Trophoblast cell (in vitro differentiated cells and primary cell): ENCODE results near the gene CCT7.
A peak's percentile ranks its signal among the peaks of the same experiment; 100 is the strongest.

Source experiments
- DNase-seq, 2 donors: peaks; one replicate each; pipeline ENCODE4 v3.0.0-alpha.2; 2016
- H2AFZ ChIP-seq: 2 replicates; pipeline ENCODE4 v1.6.1; 2013; ENCODE audit warnings: low read length, moderate library complexity, mild to moderate bottlenecking; ENCODE audit not compliant: insufficient read depth, poor library complexity
- H2AK5ac ChIP-seq: 2 replicates; pipeline ENCODE4 v1.6.1; 2013; ENCODE audit warnings: mild to moderate bottlenecking, low read length
- H2BK120ac ChIP-seq: 2 replicates; pipeline ENCODE4 v1.6.1; 2013; ENCODE audit warnings: low read length, mild to moderate bottlenecking, moderate library complexity; ENCODE audit not compliant: insufficient read depth, poor library complexity
- H2BK12ac ChIP-seq: 2 replicates; pipeline ENCODE4 v1.6.1; 2013; ENCODE audit warnings: mild to moderate bottlenecking, low read length, moderate library complexity
- H2BK5ac ChIP-seq: 2 replicates; pipeline ENCODE4 v1.6.1; 2013; ENCODE audit warnings: low read length, low read depth, moderate library complexity, mild to moderate bottlenecking; ENCODE audit not compliant: poor library complexity
- H3K14ac ChIP-seq: 2 replicates; pipeline ENCODE4 v1.6.1; 2013; ENCODE audit warnings: mild to moderate bottlenecking, low read length
- H3K18ac ChIP-seq: 2 replicates; pipeline ENCODE4 v1.6.1; 2013; ENCODE audit warnings: mild to moderate bottlenecking, low read length
- H3K23ac ChIP-seq: 2 replicates; pipeline ENCODE4 v1.6.1; 2013; ENCODE audit warnings: low read length
- H3K27ac ChIP-seq: 2 replicates; pipeline ENCODE4 v1.5.1; 2013; ENCODE audit warnings: low read depth, mild to moderate bottlenecking, inconsistent platforms, low read length, moderate library complexity
- H3K27me3 ChIP-seq: 2 replicates; pipeline ENCODE4 v1.6.1; 2013; ENCODE audit warnings: inconsistent platforms, mild to moderate bottlenecking, low read length, moderate library complexity; ENCODE audit not compliant: insufficient read depth
- H3K36me3 ChIP-seq, 2 experiments: 1 replicate in 1 of 2; 2 replicates in 1 of 2; pipeline ENCODE4 v1.6.1; 2013; ENCODE audit warnings: low read length in 2 of 2, mild to moderate bottlenecking in 2 of 2, moderate library complexity in 1 of 2; ENCODE audit not compliant: insufficient read depth in 2 of 2, control insufficient read depth in 1 of 2
- H3K4ac ChIP-seq: 2 replicates; pipeline ENCODE4 v1.6.1; 2013; ENCODE audit warnings: low read depth, mild to moderate bottlenecking, low read length, moderate library complexity
- H3K4me1 ChIP-seq, 2 experiments: 1 replicate in 1 of 2; 2 replicates in 1 of 2; pipeline ENCODE4 v1.6.1; 2013; ENCODE audit warnings: low read length in 2 of 2, mild to moderate bottlenecking in 2 of 2, moderate library complexity in 1 of 2; ENCODE audit not compliant: insufficient read depth in 2 of 2, control insufficient read depth in 1 of 2
- H3K4me2 ChIP-seq: 2 replicates; pipeline ENCODE4 v1.6.1; 2013; ENCODE audit warnings: inconsistent platforms, mild to moderate bottlenecking, low read length, moderate library complexity
- H3K4me3 ChIP-seq: 2 replicates; pipeline ENCODE4 v1.5.1; 2013; ENCODE audit warnings: mild to moderate bottlenecking, low read depth, low read length, inconsistent platforms
- H3K79me1 ChIP-seq: one replicate; pipeline ENCODE4 v1.6.1; 2013; ENCODE audit warnings: low read length
- H3K79me2 ChIP-seq: 2 replicates; pipeline ENCODE4 v1.6.1; 2013; ENCODE audit warnings: low read length, mild to moderate bottlenecking; ENCODE audit not compliant: control insufficient read depth, insufficient read depth, poor library complexity
- H3K9ac ChIP-seq: 2 replicates; pipeline ENCODE4 v1.6.1; 2013; ENCODE audit warnings: mild to moderate bottlenecking, low read length
- H3K9me3 ChIP-seq: 2 replicates; pipeline ENCODE4 v1.6.1; 2013; ENCODE audit warnings: low read depth, mild to moderate bottlenecking, control low read depth, inconsistent platforms, low read length; ENCODE audit not compliant: insufficient read depth
- H4K12ac ChIP-seq: 2 replicates; pipeline ENCODE4 v1.6.1; 2013; ENCODE audit warnings: low read depth, mild to moderate bottlenecking, low read length, moderate library complexity
- H4K8ac ChIP-seq: 2 replicates; pipeline ENCODE4 v1.6.1; 2013; ENCODE audit warnings: low read depth, mild to moderate bottlenecking, low read length, moderate library complexity
- H4K91ac ChIP-seq: one replicate; pipeline ENCODE4 v1.6.1; 2013; ENCODE audit warnings: low read depth, mild to moderate bottlenecking, low read length, moderate library complexity
- WGBS: extraction: QIAGEN DNeasy Blood & Tissue Kit; methylation state at CpG from one replicate; pipeline ENCODE4 v1.1.7; 2013; ENCODE audit warnings: missing lambda C conversion rate; ENCODE audit not compliant: insufficient read length, insufficient coverage; ENCODE audit errors: extremely low coverage; 5-methylcytosine and 5-hydroxymethylcytosine counted together

Gene CCT7

DNA sequence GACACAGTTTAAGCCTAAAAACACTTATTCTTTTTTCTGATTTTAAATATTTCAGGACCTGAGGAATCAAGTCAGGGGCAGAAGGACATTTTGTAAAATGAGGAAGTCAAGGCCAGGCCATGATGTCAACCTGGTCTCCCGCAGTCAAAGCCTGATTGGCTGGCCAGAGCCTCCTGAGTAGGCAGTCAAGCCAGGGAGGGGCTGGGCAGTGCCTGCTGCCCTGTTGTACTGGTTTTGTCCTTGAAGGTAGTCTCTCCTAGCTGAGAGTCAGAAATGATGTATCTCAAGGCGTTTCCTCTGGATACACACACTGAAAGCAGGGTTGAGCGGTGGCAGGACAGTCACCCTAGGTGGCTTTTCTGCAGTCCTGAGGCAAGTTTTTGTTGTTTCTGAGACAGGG, 19.8 kb downstream of the CCT7 start:
- Histone ChIP-seq H3K79me1 (no peaks in the 10 kb centered on the region), H2BK120ac (no peak overlapping the region)

DNA sequence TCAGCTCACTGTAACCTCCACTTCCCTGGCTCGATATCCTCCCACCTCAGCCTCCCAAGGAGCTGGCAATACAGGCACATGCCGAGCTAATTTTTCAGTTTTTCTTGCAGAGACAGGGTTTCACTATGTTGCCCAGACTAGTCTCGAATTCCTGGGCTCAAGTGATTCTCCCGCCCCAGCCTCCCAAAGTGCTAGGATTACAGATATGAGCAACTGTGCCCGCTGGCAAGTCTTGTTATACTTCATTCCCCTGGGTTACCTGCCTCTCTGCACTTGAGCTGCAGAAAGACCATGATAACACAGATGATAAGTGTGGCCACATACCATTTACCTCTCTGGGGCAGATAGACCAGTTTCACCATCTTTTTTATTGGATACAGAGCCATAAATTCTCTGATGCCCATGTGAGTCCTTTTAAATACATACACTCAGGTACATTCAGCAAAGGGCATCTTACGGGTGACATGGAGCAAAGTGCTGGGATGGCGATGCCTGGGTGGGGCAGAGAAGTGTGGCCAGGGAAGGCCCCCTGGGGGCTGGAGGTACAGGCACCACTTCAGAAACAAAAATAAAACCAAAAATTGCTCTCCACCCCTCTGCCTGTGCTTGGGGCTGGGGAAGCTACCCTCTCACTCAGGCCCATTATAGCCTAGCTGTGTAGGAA, 20.4 kb downstream of the CCT7 start:
- no peak overlapping the region for H2AFZ ChIP-seq
- no peak overlapping the region for H3K4me2 ChIP-seq
- H2AK5ac ChIP-seq, result no peak overlapping the region
- H3K4ac ChIP-seq, result no peak overlapping the region
- H2BK120ac ChIP-seq, result no peak overlapping the region
- H3K9me3 ChIP-seq, result peaks cover 2% of the 10 kb centered on the region
- no CpG with 5 or more reads among the region's 7 CpGs for WGBS
- H2BK12ac ChIP-seq, result no peak overlapping the region
- peak; percentile 72 to 86 for DNase-seq
- no peaks in the 10 kb centered on the region for H3K27me3 ChIP-seq
- no peak overlapping the region for H3K14ac ChIP-seq
- H2BK5ac ChIP-seq, result no peak overlapping the region
- H3K79me1 ChIP-seq, result no peaks in the 10 kb centered on the region
- H3K23ac ChIP-seq, result no peak overlapping the region
- H3K4me1 ChIP-seq, result no peaks in the 10 kb centered on the region
- no peak overlapping the region for H4K12ac ChIP-seq
- H3K36me3 ChIP-seq, result peaks cover 35 to 48% of the 10 kb centered on the region in 2 experiments
- H3K79me2 ChIP-seq, result no peaks in the 10 kb centered on the region
- H3K18ac ChIP-seq, result no peak overlapping the region
- no peak overlapping the region for H3K27ac ChIP-seq
- no peak overlapping the region for H3K9ac ChIP-seq
- H3K4me3 ChIP-seq, result no peak overlapping the region
- H4K91ac ChIP-seq, result no peak overlapping the region
- H4K8ac ChIP-seq, result no peak overlapping the region

More for the DNA sequence above, 19.8 kb downstream of the CCT7 start:
- no peak overlapping the region for H3K14ac ChIP-seq
- H2AK5ac ChIP-seq, result no peak overlapping the region
- H2AFZ ChIP-seq, result no peak overlapping the region
- no peaks in the 10 kb centered on the region for H3K27me3 ChIP-seq
- H3K4me1 ChIP-seq, result no peaks in the 10 kb centered on the region
- no peak overlapping the region for H3K4ac ChIP-seq
- no peak overlapping the region for H2BK5ac ChIP-seq
- no peak overlapping the region for H4K8ac ChIP-seq
- H4K91ac ChIP-seq, result no peak overlapping the region
- peaks cover 37 to 54% of the 10 kb centered on the region in 2 experiments for H3K36me3 ChIP-seq
- no peak overlapping the region for H3K9ac ChIP-seq
- H2BK12ac ChIP-seq, result no peak overlapping the region
- no peak overlapping the region for H3K4me2 ChIP-seq
- H3K4me3 ChIP-seq, result no peak overlapping the region
- H3K23ac ChIP-seq, result no peak overlapping the region
- no peak overlapping the region for H4K12ac ChIP-seq
- no peak overlapping the region for H3K18ac ChIP-seq
- WGBS, result no CpG with 5 or more reads among the region's 3 CpGs
- no peak for DNase-seq
- peaks cover 2% of the 10 kb centered on the region for H3K9me3 ChIP-seq
- H3K27ac ChIP-seq, result no peak overlapping the region
- H3K79me2 ChIP-seq, result no peaks in the 10 kb centered on the region

DNA sequence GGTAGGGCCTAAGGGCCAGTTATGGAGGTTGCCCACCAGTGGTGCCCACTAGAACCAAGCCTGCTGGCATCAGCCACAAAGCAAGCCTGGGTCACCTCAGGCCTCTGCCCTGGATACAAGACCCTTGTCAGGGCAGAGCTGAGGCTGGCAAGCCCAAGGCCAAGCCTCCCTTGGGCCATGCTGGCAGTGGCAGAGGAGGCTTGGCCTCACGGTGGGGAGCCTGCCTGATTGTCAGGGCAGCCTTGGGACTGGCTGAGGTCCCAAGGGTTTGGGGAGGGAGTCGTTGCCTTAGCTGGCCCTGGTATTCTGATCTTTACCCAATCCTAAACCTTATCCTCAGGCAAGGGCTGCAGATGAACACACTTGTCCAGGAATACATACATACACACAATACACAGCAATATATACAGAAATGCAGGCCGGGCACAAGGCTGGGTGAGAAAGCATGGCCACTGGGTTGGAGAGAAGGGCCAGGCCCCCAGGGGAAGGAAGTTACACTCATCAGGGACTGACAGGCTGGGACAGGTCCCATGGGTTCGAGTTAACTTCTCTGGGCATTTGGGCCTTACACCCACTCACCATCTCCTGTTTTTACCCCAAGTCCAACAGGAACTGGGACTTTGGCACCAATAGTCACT, 21.0 kb downstream of the CCT7 start:
- no peaks in the 10 kb centered on the region for H3K79me2 ChIP-seq

DNA sequence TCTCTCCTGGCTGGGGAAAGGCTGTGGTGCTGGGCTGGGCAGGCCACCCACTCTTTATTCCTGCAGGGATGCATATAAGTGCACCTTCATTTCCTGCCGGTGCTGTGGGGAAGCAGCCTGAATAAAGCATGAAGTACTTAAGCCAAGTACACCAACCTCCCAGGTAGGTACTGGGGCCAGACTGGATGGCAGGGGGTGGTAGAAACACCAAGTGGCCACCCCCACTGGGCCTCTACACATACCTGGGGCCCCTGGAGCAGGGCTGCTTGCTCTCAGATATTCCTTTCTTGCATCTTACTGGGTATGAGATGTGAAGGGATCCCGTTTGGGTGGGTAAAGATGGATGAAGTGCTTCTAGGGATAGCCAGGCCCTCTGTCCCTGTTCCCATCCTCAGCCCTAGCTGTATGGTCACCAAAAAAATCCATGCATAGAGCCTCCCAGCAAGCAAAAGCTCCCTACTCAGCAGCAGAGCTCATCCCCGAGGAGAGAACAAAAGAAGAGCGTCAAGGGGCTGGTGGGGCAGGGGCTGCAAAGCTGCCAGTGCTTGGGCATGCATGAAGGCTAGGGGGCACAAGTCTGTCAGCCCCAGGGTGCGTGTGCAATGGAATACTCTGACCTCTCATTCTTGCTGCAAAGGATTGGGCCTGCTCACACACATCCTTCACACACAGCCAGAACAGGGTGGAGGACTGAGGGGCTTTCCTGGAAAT, 22.0 kb downstream of the CCT7 start:
- no peak overlapping the region for H2BK12ac ChIP-seq
- no peak overlapping the region for H3K4me2 ChIP-seq
- no peaks in the 10 kb centered on the region for H3K79me2 ChIP-seq
- H3K36me3 ChIP-seq, result peaks cover 20 to 32% of the 10 kb centered on the region in 2 experiments
- H3K79me1 ChIP-seq, result no peaks in the 10 kb centered on the region
- H2AK5ac ChIP-seq, result no peak overlapping the region
- no peak overlapping the region for H2BK120ac ChIP-seq
- H3K9me3 ChIP-seq, result peaks cover 2% of the 10 kb centered on the region
- H4K8ac ChIP-seq, result no peak overlapping the region
- no peak overlapping the region for H2BK5ac ChIP-seq
- no peak overlapping the region for H3K23ac ChIP-seq
- H3K14ac ChIP-seq, result no peak overlapping the region
- no peak overlapping the region for H3K4ac ChIP-seq
- H3K4me1 ChIP-seq, result no peaks in the 10 kb centered on the region
- no peak overlapping the region for H2AFZ ChIP-seq
- H4K91ac ChIP-seq, result no peak overlapping the region
- no peak overlapping the region for H4K12ac ChIP-seq
- no peak overlapping the region for H3K18ac ChIP-seq
- no peak for DNase-seq
- H3K27me3 ChIP-seq, result no peaks in the 10 kb centered on the region
- no peak overlapping the region for H3K4me3 ChIP-seq
- WGBS, result no CpG with 5 or more reads among the region's 5 CpGs
- H3K27ac ChIP-seq, result no peak overlapping the region
- no peak overlapping the region for H3K9ac ChIP-seq

More for the DNA sequence above, 21.0 kb downstream of the CCT7 start:
- no peak overlapping the region for H4K91ac ChIP-seq
- H4K8ac ChIP-seq, result no peak overlapping the region
- H3K27me3 ChIP-seq, result no peaks in the 10 kb centered on the region
- no CpG with 5 or more reads among the region's 4 CpGs for WGBS
- H2BK12ac ChIP-seq, result no peak overlapping the region
- no peak overlapping the region for H3K23ac ChIP-seq
- H4K12ac ChIP-seq, result no peak overlapping the region
- H3K14ac ChIP-seq, result no peak overlapping the region
- H2AK5ac ChIP-seq, result no peak overlapping the region
- no peak overlapping the region for H3K4me3 ChIP-seq
- no peak overlapping the region for H3K4ac ChIP-seq
- H2BK5ac ChIP-seq, result no peak overlapping the region
- H3K4me2 ChIP-seq, result no peak overlapping the region
- no peaks in the 10 kb centered on the region for H3K4me1 ChIP-seq
- H3K79me1 ChIP-seq, result no peaks in the 10 kb centered on the region
- H3K9me3 ChIP-seq, result peaks cover 2% of the 10 kb centered on the region
- DNase-seq, result no peak
- H3K27ac ChIP-seq, result no peak overlapping the region
- H2AFZ ChIP-seq, result no peak overlapping the region
- H3K36me3 ChIP-seq, result peaks cover 30 to 42% of the 10 kb centered on the region in 2 experiments
- H3K18ac ChIP-seq, result no peak overlapping the region
- H3K9ac ChIP-seq, result no peak overlapping the region
- no peak overlapping the region for H2BK120ac ChIP-seq
